Measurements from ENCODE around the gene APOA4.

APOA4 gene

DNA sequence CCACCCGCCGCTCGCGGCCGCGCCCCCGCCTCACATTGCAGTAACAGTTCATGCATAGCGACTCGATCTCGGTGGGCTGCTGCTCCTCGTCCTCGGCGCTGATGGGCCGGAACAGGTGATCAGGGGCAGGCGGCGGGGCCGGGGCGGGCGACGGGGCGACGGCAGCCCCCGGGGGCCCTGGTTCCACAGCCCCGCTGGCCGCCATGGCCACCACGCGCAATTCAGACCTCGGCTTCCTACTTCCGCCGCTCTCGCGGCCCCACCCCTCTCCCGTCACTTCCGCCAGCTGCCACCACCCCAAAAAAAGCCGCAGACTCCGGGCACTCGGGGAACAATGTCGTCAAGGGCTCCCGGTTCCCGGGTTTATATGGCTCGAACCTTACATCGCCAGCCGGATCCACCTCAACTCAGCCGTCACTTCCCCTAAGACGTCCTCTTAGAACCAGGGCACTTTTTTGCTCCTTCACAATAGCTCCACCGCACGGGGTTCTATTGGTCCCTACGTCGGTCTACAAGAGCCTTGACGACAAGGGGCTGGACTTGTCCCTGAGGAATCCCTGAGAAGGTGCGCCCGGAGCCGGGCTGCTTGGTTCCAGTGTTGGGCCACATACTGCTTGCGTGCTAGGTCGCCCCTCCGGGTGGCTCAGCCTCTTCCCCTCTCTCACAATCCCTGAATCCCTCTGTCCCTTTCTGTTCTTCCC, 35.2 kb downstream of the APOA4 start, which contains the start of gene ZPR1:
Gene ZPR1, minus strand, starts transcription at position 238 of the 701 bp plus-strand sequence. Its CDS starts 33 bp downstream, at position 205.
- no peaks in the 10 kb centered on the region for H3K9me3 ChIP-seq
- peaks cover 25% of the 10 kb centered on the region for H3K4me1 ChIP-seq
- TF ChIP-seq Cebpa-rat (IDR thresholded peaks at IDR 0.05): no peak
- no peaks in the 10 kb centered on the region for H3K27me3 ChIP-seq
- peaks cover 40% of the 10 kb centered on the region for H3K36me3 ChIP-seq
- H4K20me1 ChIP-seq: no peaks in the 10 kb centered on the region; the same call in 1 of the 2 replicates
- peak within 1 kb of the TSS; percentile 94 for H3K4me2 ChIP-seq
- H3K27ac ChIP-seq: peak within 1 kb of the TSS; percentile 84
- H3K4me3 ChIP-seq: peak within 1 kb of the TSS; percentile 96
- H3K9ac ChIP-seq: peak within 1 kb of the TSS; percentile 90

- H3K9me3 ChIP-seq: no peaks in the 10 kb centered on the region
- H3K4me1 ChIP-seq: peaks cover 25% of the 10 kb centered on the region
- H3K27ac ChIP-seq: peak overlapping the region; percentile 84
- H3K27me3 ChIP-seq: no peaks in the 10 kb centered on the region
- no peaks in the 10 kb centered on the region; the same call in 1 of the 2 replicates for H4K20me1 ChIP-seq
- H3K9ac ChIP-seq: peak overlapping the region; percentile 90
- H3K4me2 ChIP-seq: peak overlapping the region; percentile 94
- H3K4me3 ChIP-seq: peak overlapping the region; percentile 96
- peaks cover 45% of the 10 kb centered on the region for H3K36me3 ChIP-seq
- TF ChIP-seq Cebpa-rat (IDR thresholded peaks at IDR 0.05): no peak
Measured at GRCh38 chr11:116787436-116787785, 35.7 kb downstream of the APOA4 start.

GRCh38 chr11:116786966-116787365, 36.1 kb downstream of the APOA4 start:
- peak overlapping the region; percentile 90 for H3K9ac ChIP-seq
- H3K36me3 ChIP-seq: peaks cover 49% of the 10 kb centered on the region
- no peak for TF ChIP-seq Cebpa-rat (IDR thresholded peaks at IDR 0.05)
- no peaks in the 10 kb centered on the region for H3K27me3 ChIP-seq
- no peaks in the 10 kb centered on the region for H3K9me3 ChIP-seq
- peak overlapping the region; percentile 96 for H3K4me3 ChIP-seq
- peaks cover 25% of the 10 kb centered on the region for H3K4me1 ChIP-seq
- H3K27ac ChIP-seq: peak overlapping the region; percentile 84
- no peaks in the 10 kb centered on the region; the same call in 1 of the 2 replicates for H4K20me1 ChIP-seq
- peak overlapping the region; percentile 94 for H3K4me2 ChIP-seq

- TF ChIP-seq Cebpa-rat (IDR thresholded peaks at IDR 0.05): no peak
- Histone ChIP-seq H4K20me1 (no peaks in the 10 kb centered on the region; the same call in 1 of the 2 replicates), H3K9ac (0 out of 2 replicates have a peak overlapping the region, but pooled peaks have one; percentile 90), H3K4me3 (peak overlapping the region; percentile 96), H3K27me3 (no peaks in the 10 kb centered on the region), H3K4me2 (peak overlapping the region; percentile 94), H3K4me1 (peaks cover 25% of the 10 kb centered on the region), H3K9me3 (no peaks in the 10 kb centered on the region), H3K27ac (no peak overlapping the region), H3K36me3 (peaks cover 56% of the 10 kb centered on the region)
Measured at GRCh38 chr11:116786326-116786725, 36.8 kb downstream of the APOA4 start.

- H3K4me1 ChIP-seq: peaks cover 14% of the 10 kb centered on the region
- H3K36me3 ChIP-seq: peaks cover 92% of the 10 kb centered on the region
- no peaks in the 10 kb centered on the region for H3K9me3 ChIP-seq
- H3K9ac ChIP-seq: no peak overlapping the region
- no peak for TF ChIP-seq Cebpa-rat (IDR thresholded peaks at IDR 0.05)
- H3K4me3 ChIP-seq: no peak overlapping the region
- no peaks in the 10 kb centered on the region for H3K27me3 ChIP-seq
- H3K27ac ChIP-seq: no peak overlapping the region
- H3K4me2 ChIP-seq: no peak overlapping the region
- peaks cover 2% of the 10 kb centered on the region; the same call in 1 of the 2 replicates for H4K20me1 ChIP-seq
Measured at GRCh38 chr11:116782728-116783127, 40.4 kb downstream of the APOA4 start.

DNA sequence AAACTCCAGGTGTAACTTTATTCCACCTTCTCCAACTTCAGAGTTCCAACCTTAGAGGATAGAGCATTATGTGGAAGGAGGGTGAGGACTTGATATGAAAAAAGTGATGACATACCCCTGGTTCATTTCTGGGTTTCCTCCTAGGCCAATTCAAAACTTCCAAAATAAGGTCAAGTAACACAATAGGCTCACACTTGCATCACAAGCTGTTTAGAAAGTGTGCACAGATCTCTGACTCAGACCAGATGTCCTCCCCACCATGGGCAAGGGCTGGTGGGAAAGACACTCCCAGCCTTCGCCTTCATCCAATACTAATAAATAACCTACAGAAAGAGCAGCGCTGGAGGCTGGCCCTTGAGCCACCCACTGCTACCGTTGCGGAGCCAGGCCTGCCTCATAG, 44.5 kb downstream of the APOA4 start:
- H4K20me1 ChIP-seq: peaks cover 7% of the 10 kb centered on the region; the same call in 1 of the 2 replicates
- H3K9ac ChIP-seq: no peak overlapping the region
- no peak overlapping the region for H3K27ac ChIP-seq
- no peaks in the 10 kb centered on the region for H3K9me3 ChIP-seq
- H3K4me2 ChIP-seq: no peak overlapping the region
- H3K4me3 ChIP-seq: no peak overlapping the region
- H3K27me3 ChIP-seq: no peaks in the 10 kb centered on the region
- H3K36me3 ChIP-seq: peaks cover 78% of the 10 kb centered on the region
- peaks cover 14% of the 10 kb centered on the region for H3K4me1 ChIP-seq
- no peak for TF ChIP-seq Cebpa-rat (IDR thresholded peaks at IDR 0.05)

GRCh38 chr11:116777056-116777455, 46.0 kb downstream of the APOA4 start:
- H3K9me3 ChIP-seq: no peaks in the 10 kb centered on the region
- no peak overlapping the region for H3K27ac ChIP-seq
- H4K20me1 ChIP-seq: peaks cover 8% of the 10 kb centered on the region; the same call in 1 of the 2 replicates
- H3K4me1 ChIP-seq: peaks cover 19% of the 10 kb centered on the region
- H3K4me3 ChIP-seq: no peak overlapping the region
- no peak overlapping the region for H3K4me2 ChIP-seq
- peaks cover 63% of the 10 kb centered on the region for H3K36me3 ChIP-seq
- no peak for TF ChIP-seq Cebpa-rat (IDR thresholded peaks at IDR 0.05)
- H3K9ac ChIP-seq: no peak overlapping the region
- H3K27me3 ChIP-seq: no peaks in the 10 kb centered on the region

DNA sequence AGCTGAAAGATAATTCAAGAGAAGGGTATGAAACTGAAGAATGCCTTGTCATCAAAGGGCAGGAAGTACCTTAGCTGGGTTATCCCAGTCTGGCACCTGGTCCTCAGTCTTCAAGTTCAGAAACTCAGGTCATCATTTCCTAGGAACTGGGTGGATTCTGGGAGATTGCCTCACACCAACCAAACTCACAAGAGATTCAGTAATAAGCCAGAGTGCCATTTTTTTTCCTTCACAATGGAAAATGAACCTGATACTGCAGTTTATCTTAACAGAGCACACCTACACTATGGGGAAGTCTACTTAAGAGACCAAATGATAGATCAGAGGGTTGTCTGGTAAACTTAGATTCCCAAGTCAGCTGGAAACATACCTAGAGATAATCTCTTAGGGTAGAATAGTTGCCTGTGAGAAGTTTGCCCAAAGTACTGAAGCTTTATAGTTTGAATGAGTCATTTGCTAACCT, 46.6 kb downstream of the APOA4 start:
- H3K9ac ChIP-seq: no peak overlapping the region
- H3K4me2 ChIP-seq: no peak overlapping the region
- peaks cover 24% of the 10 kb centered on the region for H3K4me1 ChIP-seq
- H3K9me3 ChIP-seq: no peaks in the 10 kb centered on the region
- no peak for TF ChIP-seq Cebpa-rat (IDR thresholded peaks at IDR 0.05)
- H3K27ac ChIP-seq: no peak overlapping the region
- no peak overlapping the region for H3K4me3 ChIP-seq
- H3K36me3 ChIP-seq: peaks cover 58% of the 10 kb centered on the region
- H4K20me1 ChIP-seq: peaks cover 13% of the 10 kb centered on the region; the same call in 1 of the 2 replicates
- no peaks in the 10 kb centered on the region for H3K27me3 ChIP-seq

DNA sequence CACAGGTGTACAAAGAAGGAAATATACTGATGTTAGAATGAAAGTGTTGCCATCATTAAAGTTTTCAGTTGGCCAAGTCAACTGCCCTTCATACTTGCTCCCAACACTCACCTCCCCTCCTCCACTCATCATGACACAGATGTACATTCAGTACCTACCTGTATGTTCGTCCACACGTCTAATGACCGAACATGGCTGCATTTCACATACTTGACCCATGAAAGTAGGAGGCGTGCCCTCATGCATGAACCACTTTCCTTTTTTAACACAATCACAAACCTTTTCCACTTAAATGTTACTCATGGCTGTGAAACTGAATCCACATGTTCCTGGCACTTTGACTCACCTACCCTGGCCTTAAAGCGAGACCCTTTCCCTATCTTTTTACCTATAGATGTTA, 47.1 kb downstream of the APOA4 start:
- H4K20me1 ChIP-seq: peaks cover 15% of the 10 kb centered on the region; the same call in 1 of the 2 replicates
- no peak overlapping the region for H3K4me3 ChIP-seq
- H3K27me3 ChIP-seq: no peaks in the 10 kb centered on the region
- H3K27ac ChIP-seq: no peak overlapping the region
- TF ChIP-seq Cebpa-rat (IDR thresholded peaks at IDR 0.05): no peak
- H3K9me3 ChIP-seq: no peaks in the 10 kb centered on the region
- no peak overlapping the region for H3K9ac ChIP-seq
- H3K4me2 ChIP-seq: no peak overlapping the region
- peaks cover 30% of the 10 kb centered on the region for H3K4me1 ChIP-seq
- H3K36me3 ChIP-seq: peaks cover 52% of the 10 kb centered on the region

- Histone ChIP-seq H3K4me1 (peaks cover 35% of the 10 kb centered on the region), H3K27ac (no peak overlapping the region), H3K4me3 (no peak overlapping the region), H3K9ac (no peak overlapping the region), H3K9me3 (no peaks in the 10 kb centered on the region), H3K27me3 (no peaks in the 10 kb centered on the region), H3K36me3 (peaks cover 45% of the 10 kb centered on the region), H4K20me1 (peaks cover 15% of the 10 kb centered on the region; the same call in 1 of the 2 replicates), H3K4me2 (peak overlapping the region; percentile 97)
- TF ChIP-seq Cebpa-rat (IDR thresholded peaks at IDR 0.05): no peak
Measured at GRCh38 chr11:116774661-116775060, 48.4 kb downstream of the APOA4 start.

Data from BLaER1 (cell line).